GM12878 (cell line): ENCODE data around the gene SLU7. TPM values are rescaled to one million over a fixed set of nuclear protein-coding genes. Genes with fewer than 3 reads are reported as not detected.
A peak's percentile ranks its signal among the peaks of the same experiment; 100 is the strongest.

Source experiments
- ATAC-seq: fragments of 200-7000 bp; cut with Tn5 transposase; 3 replicates; pipeline ENCODE4 v1.9.1; 2020; ENCODE audit warnings: mild to moderate bottlenecking, moderate library complexity
- BruUV-seq: library from RNA; stranded (reverse); fragments of 400-500 nt; replicated peaks from 2 replicates; lab custom pipeline; 2021; lab: Mats Ljungman, UMichigan
- CTCF ChIA-PET: fragments of 300-600 bp; sonication (Branson Sonifier 250); formaldehyde crosslinking; extraction: SDS; loops from one replicate; lab custom pipeline; 2021; ENCODE audit warnings: inconsistent platforms; lab: Yijun Ruan, JAX
- POLR2A ChIA-PET: fragments of 350-600 bp; formaldehyde crosslinking; extraction: SDS; loops from one replicate; lab custom pipeline; 2021; ENCODE audit warnings: inconsistent platforms; lab: Charles Lee
- RAD21 ChIA-PET: fragments of 300-600 bp; sonication (Branson Sonifier 250); formaldehyde crosslinking; loops from one replicate; lab custom pipeline; 2023; ENCODE audit warnings: antibody characterized with exemption; ENCODE audit not compliant: unreplicated experiment; lab: Charles Lee
- SMC1A ChIA-PET: fragments of 300-600 bp; sonication (Branson Sonifier 250); formaldehyde crosslinking; loops from one replicate; lab custom pipeline; 2023; ENCODE audit not compliant: unreplicated experiment, uncharacterized antibody; lab: Charles Lee
- DNase-seq: peaks from one replicate; pipeline ENCODE4 v3.0.0-alpha.2; 2011; ENCODE audit warnings: low read depth, low spot score
- FAIRE-seq: peaks from 3 replicates; lab custom pipeline; 2011; peaks lifted over from hg19 to GRCh38; lab: Jason Lieb, UNC
- H2AFZ ChIP-seq: 2 replicates; pipeline ENCODE4 v1.6.0; 2011; ENCODE audit warnings: low read depth, low read length, control low read depth; ENCODE audit not compliant: control insufficient read depth
- H3K27ac ChIP-seq: 2 replicates; pipeline ENCODE4 v1.5.1; 2011; ENCODE audit warnings: control low read depth; ENCODE audit not compliant: control insufficient read depth, insufficient read depth
- H3K27me3 ChIP-seq, 2 experiments: replicated peaks in 1 of 2; 2 replicates each; pipeline versions ENCODE4 v1.6.0 to v1.6.1; 2011; ENCODE audit warnings: low read length in 1 of 2; ENCODE audit not compliant: control insufficient read depth in 2 of 2, insufficient read depth in 2 of 2
- H3K36me3 ChIP-seq, 2 experiments: 2 replicates each; pipeline ENCODE4 v1.5.1; 2011; ENCODE audit warnings: low read length in 1 of 2; ENCODE audit not compliant: control insufficient read depth in 2 of 2, insufficient read depth in 2 of 2
- H3K4me1 ChIP-seq: 2 replicates; pipeline ENCODE4 v1.6.1; 2011; ENCODE audit warnings: mild to moderate bottlenecking, low read length, moderate library complexity, mixed read lengths; ENCODE audit not compliant: control insufficient read depth, insufficient read depth
- H3K4me2 ChIP-seq: 2 replicates; pipeline ENCODE4 v1.6.0; 2011; ENCODE audit warnings: control low read depth; ENCODE audit not compliant: control insufficient read depth, insufficient read depth
- H3K4me3 ChIP-seq: fragments of 200-600 bp; sonication (generic); 2 replicates; pipeline ENCODE4 v1.5.1; 2016
- H3K79me2 ChIP-seq: 2 replicates; pipeline ENCODE4 v1.6.0; 2011; ENCODE audit warnings: low read length; ENCODE audit not compliant: control insufficient read depth, insufficient read depth
- H3K9ac ChIP-seq: 2 replicates; pipeline ENCODE4 v1.8.0; 2011; ENCODE audit warnings: low read length, control low read depth, mixed read lengths; ENCODE audit not compliant: control insufficient read depth, insufficient read depth
- H3K9me3 ChIP-seq: replicated peaks from 3 replicates; pipeline ENCODE4 v1.5.1; 2011; ENCODE audit warnings: mild to moderate bottlenecking, low read length; ENCODE audit not compliant: control insufficient read depth, insufficient read depth
- H4K20me1 ChIP-seq: 2 replicates; pipeline ENCODE4 v1.6.0; 2011; ENCODE audit not compliant: control insufficient read depth, insufficient read depth
- ATF3 ChIP-seq: IDR thresholded peaks from 2 replicates; pipeline ENCODE4 v1.6.1; 2011; ENCODE audit warnings: low read depth, mild to moderate bottlenecking, low read length, moderate library complexity, borderline replicate concordance; ENCODE audit errors: extremely low read depth
- CREB1 ChIP-seq: IDR thresholded peaks from 2 replicates; pipeline ENCODE4 v1.6.1; 2012; ENCODE audit warnings: low read depth, mild to moderate bottlenecking, inconsistent platforms
- DPF2 ChIP-seq: fragments of 450-650 bp; IDR thresholded peaks from 2 replicates; pipeline ENCODE4 v1.6.1; 2017; ENCODE audit warnings: mild to moderate bottlenecking
- ESRRA ChIP-seq: IDR thresholded peaks from 2 replicates; pipeline ENCODE4 v1.6.1; 2012; ENCODE audit warnings: mild to moderate bottlenecking, low read length, improper control_type of control experiment
- EZH2 ChIP-seq: IDR thresholded peaks from 2 replicates; pipeline ENCODE4 v1.6.1; 2012; ENCODE audit warnings: low read depth, mild to moderate bottlenecking, control low read depth, inconsistent platforms, low read length, borderline replicate concordance; ENCODE audit not compliant: control insufficient read depth
- GABPA ChIP-seq: IDR thresholded peaks from 2 replicates; pipeline ENCODE4 v1.6.1; 2014; ENCODE audit warnings: antibody characterized with exemption, low read depth, mild to moderate bottlenecking, inconsistent platforms
- KAT2A ChIP-seq: conservative IDR thresholded peaks from 2 replicates; pipeline ENCODE4 v1.6.1; 2011; ENCODE audit warnings: low read depth, low read length; ENCODE audit not compliant: control insufficient read depth
- KDM1A ChIP-seq: fragments of 200-600 bp; sonication (generic); IDR thresholded peaks from 2 replicates; pipeline ENCODE4 v1.6.1; 2016; ENCODE audit warnings: borderline replicate concordance
- MTA3 ChIP-seq: IDR thresholded peaks from 2 replicates; pipeline ENCODE4 v1.6.1; 2012; ENCODE audit warnings: low read length, inconsistent platforms, borderline replicate concordance
- MXI1 ChIP-seq: fragments of 150-350 bp; IDR thresholded peaks from 2 replicates; pipeline ENCODE4 v1.6.1; 2011; ENCODE audit warnings: low read depth, mild to moderate bottlenecking, inconsistent platforms, low read length, improper control_type of control experiment
- NRF1 ChIP-seq: conservative IDR thresholded peaks from 2 replicates; pipeline ENCODE4 v1.6.1; 2011; ENCODE audit warnings: mild to moderate bottlenecking, low read depth, low read length, improper control_type of control experiment
- SIX5 ChIP-seq: IDR thresholded peaks from 2 replicates; pipeline ENCODE4 v1.6.1; 2011; ENCODE audit warnings: mild to moderate bottlenecking, low read depth, low read length, moderate library complexity; ENCODE audit not compliant: severe bottlenecking
- SREBF1 ChIP-seq: IDR thresholded peaks from 2 replicates; pipeline ENCODE4 v1.6.1; 2012; ENCODE audit warnings: mild to moderate bottlenecking, low read length
- SUZ12 ChIP-seq: fragments of 200-600 bp; sonication (generic); IDR thresholded peaks from one replicate; pipeline ENCODE4 v1.6.1; 2018; ENCODE audit warnings: antibody characterized with exemption, mild to moderate bottlenecking; ENCODE audit not compliant: unreplicated experiment
- USF2 ChIP-seq: IDR thresholded peaks from 2 replicates; pipeline ENCODE4 v1.6.1; 2011; ENCODE audit warnings: low read depth, low read length, improper control_type of control experiment, borderline replicate concordance
- YY1 ChIP-seq: IDR thresholded peaks from 2 replicates; pipeline ENCODE4 v1.6.1; 2011; ENCODE audit warnings: low read depth, mild to moderate bottlenecking, low read length
- ZBTB4 ChIP-seq: fragments of 450-650 bp; formaldehyde crosslinking; IDR thresholded peaks from 2 replicates; pipeline ENCODE4 v1.4.0; 2022; ENCODE audit warnings: mild to moderate bottlenecking, moderate library complexity
- ZNF217 ChIP-seq: fragments of 450-650 bp; IDR thresholded peaks from 2 replicates; pipeline ENCODE4 v1.6.1; 2017; ENCODE audit warnings: antibody characterized with exemption, mild to moderate bottlenecking
- ZNF384 ChIP-seq: IDR thresholded peaks from 2 replicates; pipeline ENCODE4 v1.6.1; 2012; ENCODE audit warnings: low read depth, mild to moderate bottlenecking, low read length, improper control_type of control experiment, borderline replicate concordance
- WGBS: methylation state at CpG from one replicate; pipeline ENCODE4 v1.1.6; 2016; ENCODE audit warnings: low lambda C conversion rate; ENCODE audit not compliant: insufficient replicate concordance, insufficient coverage; ENCODE audit errors: missing lambda C conversion rate; 5-methylcytosine and 5-hydroxymethylcytosine counted together
- in situ Hi-C: fragments of 300-500 bp; cut with MboI; formaldehyde crosslinking; loops from 9 replicates; pipeline ENCODE4 v1.14.3; 2018; ENCODE audit warnings: mixed read lengths
- intact Hi-C: fragments of 100-400 bp; cut with micrococcal nuclease; formaldehyde crosslinking; loops from one replicate; pipeline ENCODE4 v1.14.2; 2022; ENCODE audit not compliant: unreplicated experiment
- polyA plus RNA-seq, 11 experiments: library from polyadenylated mRNA; depleted of rRNA in 4 of 11; unstranded in 6 of 11; stranded (reverse) in 5 of 11; fragments of >200 nt; fragmentation: Nextera tagmentation in 4 of 11; fragmentation: Illumina TruSeq in 1 of 11; extraction: Ambion mirVana in 4 of 11; extraction: Trizol in 1 of 11; gene quantifications; 1 replicate in 1 of 11; 2 replicates in 10 of 11; pipeline versions ENCODE4 v1.2.1 to v1.2.3, GENCODE V29; 2011 to 2016; ENCODE audit warnings: inconsistent platforms in 2 of 11, missing spikeins in 2 of 11, low read depth in 1 of 11
- total RNA-seq, 4 experiments: library from RNA; depleted of rRNA in 3 of 4; stranded (reverse); fragments of >200 nt in 3 of 4; fragmentation: Illumina TruSeq in 1 of 4; extraction: Trizol in 1 of 4; gene quantifications; 2 replicates each; pipeline versions ENCODE4 v1.2.1 to v1.2.3, GENCODE V29; 2013 to 2021

The SLU7 gene
- total and polyA plus RNA-seq, 10 of the 15 experiments (the other 5 are each of a cell fraction or from before 2014, with no cell fraction given) = 32.7 to 55.2 (median 46.6) TPM

GRCh38 chr5:160450164-160450932 is 31.5 kb upstream of the SLU7 start:
- DNase-seq = no peak
- TF ChIP-seq KDM1A (no peak), ZBTB4 (CRISPR knock-in tag) (no peak), DPF2 (no peak; the same call in 1 of the 2 replicates), CREB1 (peak; percentile 24; the same call in 1 of the 2 replicates), GABPA (no peak), NRF1 (no peak), YY1 (peak; percentile 76), ATF3 (no peak), SUZ12 (no peak), ZNF384 (no peak), ZNF217 (0 out of 2 replicates have a peak, but pooled peaks have one; percentile 20), EZH2 (no peak), MTA3 (0 out of 2 replicates have a peak, but pooled peaks have one; percentile 25), SREBF1 (no peak), KAT2A (no peak), ESRRA (no peak), SIX5 (no peak), MXI1 (no peak), USF2 (no peak)

More at GRCh38 chr5:160450164-160450932, 31.5 kb upstream of the SLU7 start:
- in situ Hi-C loops (no loop called here), intact Hi-C loops (no loop called here)
- ATAC-seq (peak; percentile 67), FAIRE-seq (peak; percentile 31)
- TSS peak; percentile 97 for BruUV-seq
- no peak overlapping the region for H3K4me3 ChIP-seq
- POLR2A ChIA-PET = interaction anchor here (0.6 to 1.0 kb wide), 2 partner anchors 8 to 17 kb away, joined by 5 to 7 read pairs; no protein-coding TSS in a partner anchor
- SMC1A ChIA-PET = interaction anchor here (0.9 to 1.0 kb wide), 4 partner anchors 9 to 27 kb away, joined by 3 to 4 read pairs (median 3); no protein-coding TSS in a partner anchor
- WGBS = 35% methylated on average over 9 of the region's 9 CpGs
- peak overlapping the region; percentile 10 for H3K9ac ChIP-seq
- no peaks in the 10 kb centered on the region for H3K27me3 ChIP-seq
- peaks cover under 1% of the 10 kb centered on the region for H3K79me2 ChIP-seq
- H3K27ac ChIP-seq = peak overlapping the region; percentile 70
- H3K9me3 ChIP-seq = peaks cover 8% of the 10 kb centered on the region; the same call in 2 of the 3 replicates
- CTCF ChIA-PET = interaction anchor here (1.0 kb wide), 2 partner anchors 9 to 11 kb away, joined by 3 to 5 read pairs; no protein-coding TSS in a partner anchor
- H2AFZ ChIP-seq = peak overlapping the region; percentile 16
- H4K20me1 ChIP-seq = no peaks in the 10 kb centered on the region
- H3K36me3 ChIP-seq = no peaks in the 10 kb centered on the region
- peak overlapping the region; percentile 57 for H3K4me2 ChIP-seq
- RAD21 ChIA-PET = interaction anchor here (0.8 to 1.0 kb wide), 2 partner anchors 8 to 17 kb away, joined by 5 to 7 read pairs; no protein-coding TSS in a partner anchor
- H3K4me1 ChIP-seq = peaks cover 44% of the 10 kb centered on the region
